Right lobe of liver (tissue), 6 donors: ENCODE data around the gene SERPINH1. TPM values are rescaled to one million over a fixed set of nuclear protein-coding genes. Genes with fewer than 3 reads are reported as not detected.

Experiments used
- ATAC-seq, 4 donors: fragments of 200-7000 bp; cut with Tn5 transposase; one replicate each; pipeline ENCODE4 v1.9.1; 2020; ENCODE audit warnings: mild to moderate bottlenecking in 4 of 4, moderate library complexity in 4 of 4
- DNase-seq, 3 donors: peaks; one replicate each; pipeline ENCODE4 v3.0.0-alpha.2; 2020
- H3K27ac ChIP-seq, 3 donors: fragments of 200-600 bp; one replicate each; pipeline ENCODE4 v1.8.0; 2022
- H3K27me3 ChIP-seq, 2 donors: fragments of 200-600 bp; one replicate each; pipeline ENCODE4 v1.8.0; 2022
- H3K36me3 ChIP-seq, 4 donors: fragments of 200-600 bp; sonication (generic) in 1 of 4; one replicate each; pipeline versions ENCODE4 v1.5.1 to v1.8.0; 2017 to 2022; ENCODE audit warnings: control low read depth in 1 of 4
- H3K4me1 ChIP-seq, 4 donors: fragments of 200-600 bp; sonication (generic) in 1 of 4; one replicate each; pipeline versions ENCODE4 v1.5.1 to v1.8.0; 2017 to 2022; ENCODE audit warnings: control low read depth in 1 of 4
- H3K4me3 ChIP-seq, 3 donors: fragments of 200-600 bp; one replicate each; pipeline ENCODE4 v1.8.0; 2022
- H3K9me3 ChIP-seq, 4 donors: fragments of 200-600 bp; sonication (generic) in 1 of 4; one replicate each; pipeline versions ENCODE4 v1.5.1 to v1.8.0; 2017 to 2022; ENCODE audit warnings: control low read depth in 1 of 4
- CTCF ChIP-seq, 4 donors: fragments of 200-600 bp in 3 of 4; fragments of 450-650 bp in 1 of 4; IDR thresholded peaks; one replicate each; pipeline versions ENCODE4 v1.5.1 to v1.8.0; 2016 to 2022; ENCODE audit warnings: antibody characterized with exemption in 4 of 4, mild to moderate bottlenecking in 2 of 4
- POLR2A ChIP-seq: fragments of 450-650 bp; IDR thresholded peaks from one replicate; pipeline ENCODE4 v1.6.1; 2017; ENCODE audit warnings: antibody characterized with exemption, mild to moderate bottlenecking
- WGBS: methylation state at CpG from one replicate; pipeline ENCODE4 v1.1.6; 2018; ENCODE audit warnings: low coverage, low lambda C conversion rate; ENCODE audit not compliant: insufficient coverage; ENCODE audit errors: missing lambda C conversion rate; 5-methylcytosine and 5-hydroxymethylcytosine counted together
- intact Hi-C, 2 donors: fragments of 100-400 bp; cut with DNase I; formaldehyde crosslinking; loops; one replicate each; pipeline versions ENCODE4 v1.11.2 to v1.14.1; 2022
- total RNA-seq, 6 experiments: library from RNA; depleted of rRNA in 2 of 6; stranded (reverse); fragments of >200 nt in 2 of 6; fragmentation: NEBNext Ultra II Directional in 3 of 6; extraction: Animal tissue kit (Norgen Biotek cat#: 25700) in 3 of 6; gene quantifications; one replicate each; pipeline versions ENCODE4 v1.1.0 to v1.2.4, GENCODE V29; 2016 to 2023
- donor health status: DM: no; HTN: yes; CAD: no.
- donor health status: DM: no; HTN: no; CAD: no.
- donor health status: DM: no; HTN: no; CAD: no.
- donor health status: DM: no; HTN: yes; CAD: no.
- donor health status: DM: no; HTN: yes; CAD: no.

Gene SERPINH1
- total RNA-seq, 6 experiments from 2014 or later = 14.6 to 44.3 (median 33.8) TPM

GRCh38 chr11:75615751-75616150 lies 53.7 kb downstream of the SERPINH1 start:
- no peak for TF ChIP-seq CTCF (IDR thresholded peaks at IDR 0.05)
- no peak for TF ChIP-seq POLR2A
- Histone ChIP-seq H3K36me3 (no peaks in the 10 kb centered on the region), H3K9me3 (no peaks in the 10 kb centered on the region), H3K4me1 (no peaks in the 10 kb centered on the region), H3K4me3 (no peak overlapping the region), H3K27me3 (no peaks in the 10 kb centered on the region), H3K27ac (no peak overlapping the region)
- intact Hi-C loops = no loop called here
- ATAC-seq = no peak
- 43% methylated on average over 7 of the region's 7 CpGs for WGBS
- no peak for DNase-seq

- Histone ChIP-seq H3K27me3 (no peaks in the 10 kb centered on the region), H3K9me3 (no peaks in the 10 kb centered on the region), H3K4me3 (no peak overlapping the region), H3K36me3 (no peaks in the 10 kb centered on the region), H3K4me1 (no peaks in the 10 kb centered on the region), H3K27ac (no peak overlapping the region)
- no peak for TF ChIP-seq CTCF (IDR thresholded peaks at IDR 0.05)
- TF ChIP-seq POLR2A = no peak
- intact Hi-C loops = no loop called here
- DNase-seq = no peak
- WGBS = 70% methylated on average over 5 of the region's 5 CpGs
- no peak for ATAC-seq
These were observed 54.2 kb downstream of the SERPINH1 start for GRCh38 chr11:75616281-75616680.

Other genes with a start within 250 kb of the SERPINH1 start
- 10 to 100 TPM in 5 of 6 experiments, 1 to 10 TPM in 1; 8.6 to 26.4 (median 24.5) TPM for gene ARRB1, start 210.6 kb upstream of the SERPINH1 start, total RNA-seq
- 100 to 1,000 TPM; 311 to 560 (median 447) TPM for gene RPS3, start 162.7 kb upstream of the SERPINH1 start, total RNA-seq
- under 1 TPM in 1 of 6 experiments, not detected in 5; 0.09 TPM for gene KLHL35, start 129.1 kb upstream of the SERPINH1 start, total RNA-seq
- gene GDPD5, start 36.3 kb upstream of the SERPINH1 start, total RNA-seq = 10 to 100 TPM in 1 of 6 experiments, 1 to 10 TPM in 5; 2.0 to 10.7 (median 4.1) TPM
- gene MAP6, start 106.8 kb downstream of the SERPINH1 start, total RNA-seq = under 1 TPM; 0.26 to 0.86 (median 0.58) TPM
- 100 to 1,000 TPM in 3 of 6 experiments, 10 to 100 TPM in 3; 24.3 to 164 (median 100) TPM for gene MOGAT2, start 155.6 kb downstream of the SERPINH1 start, total RNA-seq
- gene DGAT2, start 206.5 kb downstream of the SERPINH1 start, total RNA-seq = 100 to 1,000 TPM in 5 of 6 experiments, 10 to 100 TPM in 1; 33.1 to 166 (median 124) TPM